SIG-M5 (cell line): Measurements from ENCODE around the gene MARK1.

Experiments used
- DNase-seq: peaks from one replicate; lab custom pipeline; 2025; lab: John Stamatoyannopoulos, UW

MARK1 gene

GRCh38 chr1:220690140-220691052 lies 162.5 kb downstream of the MARK1 start, which contains the start of gene C1orf115:
C1orf115 (plus strand) TSS chr1:220690363; CDS start chr1:220690403, 40 bp downstream.
- no peak for DNase-seq

- no peak for DNase-seq
These were observed 163.2 kb downstream of the MARK1 start for GRCh38 chr1:220691053-220691684.

- no peak for DNase-seq
These were observed 164.7 kb downstream of the MARK1 start for GRCh38 chr1:220692436-220693228.

- DNase-seq: no peak
These were observed 167.0 kb downstream of the MARK1 start for GRCh38 chr1:220694866-220695382.

GRCh38 chr1:220695426-220695825 lies 167.5 kb downstream of the MARK1 start:
- no peak for DNase-seq

- DNase-seq: no peak
These were observed 168.4 kb downstream of the MARK1 start for GRCh38 chr1:220696226-220696862.

- no peak for DNase-seq
These were observed 168.9 kb downstream of the MARK1 start for GRCh38 chr1:220696863-220697231.

GRCh38 chr1:220697326-220697725 lies 169.4 kb downstream of the MARK1 start:
- no peak for DNase-seq

- DNase-seq: no peak
These were observed 170.7 kb downstream of the MARK1 start for GRCh38 chr1:220698607-220699016.

- no peak for DNase-seq
These were observed 171.1 kb downstream of the MARK1 start for GRCh38 chr1:220699044-220699443.

- DNase-seq: no peak
These were observed 172.7 kb downstream of the MARK1 start for GRCh38 chr1:220700556-220701179.

- no peak for DNase-seq
These were observed 174.0 kb downstream of the MARK1 start for GRCh38 chr1:220701974-220702373.

- DNase-seq: no peak
These were observed 174.9 kb downstream of the MARK1 start for GRCh38 chr1:220702733-220703270.

- no peak for DNase-seq
These were observed 175.4 kb downstream of the MARK1 start for GRCh38 chr1:220703305-220703704.

GRCh38 chr1:220705782-220706181 lies 177.8 kb downstream of the MARK1 start:
- no peak for DNase-seq

GRCh38 chr1:220706480-220706879 lies 178.5 kb downstream of the MARK1 start:
- no peak for DNase-seq

- DNase-seq: no peak
These were observed 179.2 kb downstream of the MARK1 start for GRCh38 chr1:220707160-220707559.

GRCh38 chr1:220708244-220708643 lies 180.3 kb downstream of the MARK1 start:
- no peak for DNase-seq

- no peak for DNase-seq
These were observed 181.2 kb downstream of the MARK1 start for GRCh38 chr1:220708936-220709801.

GRCh38 chr1:220710333-220710732 lies 182.4 kb downstream of the MARK1 start:
- no peak for DNase-seq
